NCI-H774 (cell line): ENCODE measurements around the gene UPK3BL2.
"Not testable (repeated sequence)": the region's sequence is repeated elsewhere in the genome, so short reads cannot be mapped to it uniquely, and the experiment has no call there.

Experiments
- DNase-seq: peaks from one replicate; lab custom pipeline; 2025; lab: John Stamatoyannopoulos, UW

Gene UPK3BL2

DNA sequence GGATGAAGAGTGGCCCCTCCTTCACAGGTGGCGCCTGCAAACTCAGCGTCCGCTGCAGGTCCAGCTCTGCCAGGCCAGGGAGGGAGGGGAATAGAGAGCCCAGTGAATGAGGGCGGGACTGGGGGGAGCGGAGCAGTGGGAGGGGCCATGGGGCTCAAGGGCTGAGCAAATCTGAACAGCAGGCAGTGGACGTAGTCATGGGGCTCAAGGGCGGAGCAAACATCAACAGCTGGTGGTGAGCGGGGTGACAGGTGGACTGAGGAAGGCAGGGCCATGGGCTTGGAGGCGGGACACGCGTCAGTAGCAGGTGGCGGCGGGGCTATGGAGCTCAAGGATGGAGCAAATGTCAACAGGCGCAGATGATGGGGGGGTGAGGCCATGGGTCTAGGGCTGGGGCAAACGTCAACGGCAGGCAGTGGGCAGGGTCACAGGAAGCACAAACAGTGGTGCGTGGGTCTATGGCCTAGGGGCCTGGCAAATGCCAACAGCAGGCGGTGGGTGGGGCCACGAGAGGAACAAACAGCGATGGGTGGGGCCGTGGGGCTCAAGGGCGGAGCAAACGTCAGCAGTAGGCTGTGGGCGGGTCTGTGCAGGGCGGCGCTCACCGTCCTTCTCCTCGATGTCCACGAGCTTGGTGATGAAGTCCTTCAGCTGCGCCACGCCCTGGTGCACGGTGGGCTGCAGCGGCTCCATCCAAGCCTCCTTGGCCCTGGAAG, 50.1 kb downstream of the UPK3BL2 start:
- not testable (repeated sequence) for DNase-seq

DNA sequence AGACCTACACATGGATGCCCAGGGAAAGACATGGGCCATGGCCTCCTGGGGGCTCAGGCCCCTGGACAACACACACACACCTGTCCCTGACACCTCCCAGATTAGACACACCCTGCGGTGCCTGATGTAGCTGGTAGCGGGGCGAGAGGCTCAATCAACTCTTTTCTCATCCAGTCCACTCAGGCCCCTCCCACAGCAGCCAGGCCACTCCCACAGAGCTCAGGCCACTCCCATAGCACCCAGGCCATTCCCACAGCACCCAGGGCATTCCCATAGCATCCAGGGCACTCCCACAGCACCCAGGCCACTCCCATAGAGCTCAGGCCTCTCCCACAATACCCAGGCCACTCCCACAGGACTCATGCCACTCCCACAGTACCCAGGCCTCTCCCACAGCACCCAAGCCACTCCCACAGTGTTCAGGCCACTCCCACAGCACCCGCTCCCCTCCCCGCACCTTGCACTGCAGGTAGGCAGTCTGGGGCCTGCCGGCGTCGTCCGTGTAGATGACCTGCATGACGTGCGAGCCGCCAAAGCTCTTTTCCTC, 52.9 kb downstream of the UPK3BL2 start:
- DNase-seq: not testable (repeated sequence)
